SH-SY5Y (cell line): ENCODE measurements around the gene SEPTIN11.

Experiments used
- GATA2 ChIP-seq: IDR thresholded peaks from 2 replicates; pipeline ENCODE4 v1.6.1; 2011; ENCODE audit warnings: mild to moderate bottlenecking, low read depth, low read length
- GATA3 ChIP-seq: IDR thresholded peaks from 2 replicates; pipeline ENCODE4 v1.6.1; 2011; ENCODE audit warnings: low read depth, mild to moderate bottlenecking, low read length, moderate library complexity

DNA sequence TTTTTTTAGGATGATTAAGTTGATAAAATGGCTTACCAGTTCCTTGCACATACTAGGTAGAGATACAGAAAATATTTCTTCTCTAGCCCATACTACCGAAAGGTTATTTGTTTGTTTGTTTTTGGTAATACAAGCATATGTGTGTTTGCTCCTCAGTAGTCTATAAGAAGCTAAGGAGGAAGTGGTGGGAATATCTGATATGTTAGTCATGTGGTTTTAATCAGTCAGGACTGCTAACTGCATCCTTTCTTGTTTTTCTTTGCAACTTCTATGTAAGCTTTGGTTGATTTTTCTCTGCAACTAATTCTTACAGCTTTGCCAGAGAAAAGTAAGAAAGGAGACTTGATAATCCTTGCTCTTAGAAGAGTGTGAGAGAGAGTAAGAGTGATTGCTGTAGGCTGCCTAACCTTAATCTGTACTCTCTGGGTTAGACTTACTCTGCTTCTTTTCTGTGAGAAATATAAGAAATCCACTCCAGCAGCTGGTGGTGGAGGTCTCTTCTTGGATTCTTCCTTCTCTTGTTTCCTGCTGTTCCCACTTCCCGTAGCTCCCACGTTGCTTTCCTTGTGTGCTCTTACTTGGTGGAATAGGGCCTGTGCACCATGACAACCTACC lies 28.3 kb downstream of the SEPTIN11 start:
- TF ChIP-seq GATA2 (no peak), GATA3 (no peak)
